Vein endothelial cell (primary cell): Measurements from ENCODE around the gene TUNAR. TPM values are rescaled to one million over a fixed set of nuclear protein-coding genes. Genes with fewer than 3 reads are reported as not detected.

Source experiments
- total RNA-seq: library from RNA; depleted of rRNA; stranded (reverse); fragments of >200 nt; gene quantifications from 2 replicates; pipeline ENCODE4 v1.2.3, GENCODE V29; 2012

TUNAR gene
- total RNA-seq, result not detected in 2 replicates

GRCh38 chr14:95876761-95877538 is at the start of gene TUNAR:
Gene TUNAR (plus strand): TSS chr14:95876832.

Other genes starting within 250 kb of the TUNAR start
- gene TCL1B, start 190.4 kb upstream of the TUNAR start, total RNA-seq, result not detected in 2 replicates
- not detected in 2 replicates for gene TCL1A, start 162.7 kb upstream of the TUNAR start, total RNA-seq
- 0.98 and 5.3 TPM in 2 replicates for gene C14orf132, start 162.5 kb downstream of the TUNAR start, total RNA-seq